ENCODE results near the gene ISCA2.

Gene ISCA2

GRCh38 chr14:74538411-74539391, 45.1 kb downstream of the ISCA2 start:
- no peaks in the 10 kb centered on the region for H3K79me2 ChIP-seq
- no peak overlapping the region for H3K9ac ChIP-seq
- H3K27me3 ChIP-seq (ENCODE audit: control insufficient read depth, insufficient read depth, low read length): no peaks in the 10 kb centered on the region
- H3K27ac ChIP-seq: no peak overlapping the region
- H3K9me3 ChIP-seq (ENCODE audit: control insufficient read depth, low read length): no peaks in the 10 kb centered on the region
- TF ChIP-seq, protein P1, sequence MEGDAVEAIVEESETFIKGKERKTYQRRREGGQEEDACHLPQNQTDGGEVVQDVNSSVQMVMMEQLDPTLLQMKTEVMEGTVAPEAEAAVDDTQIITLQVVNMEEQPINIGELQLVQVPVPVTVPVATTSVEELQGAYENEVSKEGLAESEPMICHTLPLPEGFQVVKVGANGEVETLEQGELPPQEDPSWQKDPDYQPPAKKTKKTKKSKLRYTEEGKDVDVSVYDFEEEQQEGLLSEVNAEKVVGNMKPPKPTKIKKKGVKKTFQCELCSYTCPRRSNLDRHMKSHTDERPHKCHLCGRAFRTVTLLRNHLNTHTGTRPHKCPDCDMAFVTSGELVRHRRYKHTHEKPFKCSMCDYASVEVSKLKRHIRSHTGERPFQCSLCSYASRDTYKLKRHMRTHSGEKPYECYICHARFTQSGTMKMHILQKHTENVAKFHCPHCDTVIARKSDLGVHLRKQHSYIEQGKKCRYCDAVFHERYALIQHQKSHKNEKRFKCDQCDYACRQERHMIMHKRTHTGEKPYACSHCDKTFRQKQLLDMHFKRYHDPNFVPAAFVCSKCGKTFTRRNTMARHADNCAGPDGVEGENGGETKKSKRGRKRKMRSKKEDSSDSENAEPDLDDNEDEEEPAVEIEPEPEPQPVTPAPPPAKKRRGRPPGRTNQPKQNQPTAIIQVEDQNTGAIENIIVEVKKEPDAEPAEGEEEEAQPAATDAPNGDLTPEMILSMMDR (IDR thresholded peaks at IDR 0.05): no peak
- H3K4me2 ChIP-seq (ENCODE audit: low read length): no peak overlapping the region
- H3K36me3 ChIP-seq (ENCODE audit: control insufficient read depth, insufficient read depth, low read length): no peaks in the 10 kb centered on the region
- H2AFZ ChIP-seq: no peak overlapping the region
- no peak overlapping the region for H3K4me3 ChIP-seq (ENCODE audit: low read depth, low read length)
- H3K4me1 ChIP-seq: no peaks in the 10 kb centered on the region

GRCh38 chr14:74539503-74539902, 45.9 kb downstream of the ISCA2 start:
- H3K9me3 ChIP-seq (ENCODE audit: control insufficient read depth, low read length): no peaks in the 10 kb centered on the region
- TF ChIP-seq, protein P1 (IDR thresholded peaks at IDR 0.05): no peak
- no peak overlapping the region for H2AFZ ChIP-seq
- no peaks in the 10 kb centered on the region for H3K36me3 ChIP-seq (ENCODE audit: control insufficient read depth, insufficient read depth, low read length)
- no peaks in the 10 kb centered on the region for H3K79me2 ChIP-seq
- no peaks in the 10 kb centered on the region for H3K4me1 ChIP-seq
- no peak overlapping the region for H3K4me3 ChIP-seq (ENCODE audit: low read depth, low read length)
- H3K27ac ChIP-seq: no peak overlapping the region
- no peak overlapping the region for H3K9ac ChIP-seq
- H3K27me3 ChIP-seq (ENCODE audit: control insufficient read depth, insufficient read depth, low read length): no peaks in the 10 kb centered on the region
- H3K4me2 ChIP-seq (ENCODE audit: low read length): no peak overlapping the region

- no peaks in the 10 kb centered on the region for H3K36me3 ChIP-seq (ENCODE audit: control insufficient read depth, insufficient read depth, low read length)
- H3K9me3 ChIP-seq (ENCODE audit: control insufficient read depth, low read length): no peaks in the 10 kb centered on the region
Measured at GRCh38 chr14:74541225-74541624, 47.7 kb downstream of the ISCA2 start.

GRCh38 chr14:74542056-74542685, 48.6 kb downstream of the ISCA2 start:
- H3K27me3 ChIP-seq (ENCODE audit: control insufficient read depth, insufficient read depth, low read length): no peaks in the 10 kb centered on the region
- no peaks in the 10 kb centered on the region for H3K9me3 ChIP-seq (ENCODE audit: control insufficient read depth, low read length)
- no peak overlapping the region for H3K4me3 ChIP-seq (ENCODE audit: low read depth, low read length)
- H3K4me2 ChIP-seq (ENCODE audit: low read length): no peak overlapping the region
- no peaks in the 10 kb centered on the region for H3K79me2 ChIP-seq
- H3K4me1 ChIP-seq: no peaks in the 10 kb centered on the region
- H3K36me3 ChIP-seq (ENCODE audit: control insufficient read depth, insufficient read depth, low read length): no peaks in the 10 kb centered on the region
- TF ChIP-seq, protein P1 (IDR thresholded peaks at IDR 0.05): no peak
- no peak overlapping the region for H3K9ac ChIP-seq
- no peak overlapping the region for H3K27ac ChIP-seq
- H2AFZ ChIP-seq: no peak overlapping the region

More at GRCh38 chr14:74541225-74541624, 47.7 kb downstream of the ISCA2 start:
- Histone ChIP-seq H2AFZ (no peak overlapping the region), H3K4me1 (no peaks in the 10 kb centered on the region), H3K27ac (no peak overlapping the region), H3K4me2 (ENCODE audit: low read length) (no peak overlapping the region), H3K9ac (no peak overlapping the region), H3K79me2 (no peaks in the 10 kb centered on the region), H3K27me3 (ENCODE audit: control insufficient read depth, insufficient read depth, low read length) (no peaks in the 10 kb centered on the region), H3K4me3 (ENCODE audit: low read depth, low read length) (no peak overlapping the region)
- TF ChIP-seq, protein P1 (IDR thresholded peaks at IDR 0.05): no peak

All from parathyroid adenoma (tissue), 2 donors.